ENCODE data around the gene CELA1. TPM values are rescaled to one million over a fixed set of nuclear protein-coding genes. Genes with fewer than 3 reads are reported as not detected.

The CELA1 gene
- total and polyA plus RNA-seq, 8 donors, result not detected

DNA sequence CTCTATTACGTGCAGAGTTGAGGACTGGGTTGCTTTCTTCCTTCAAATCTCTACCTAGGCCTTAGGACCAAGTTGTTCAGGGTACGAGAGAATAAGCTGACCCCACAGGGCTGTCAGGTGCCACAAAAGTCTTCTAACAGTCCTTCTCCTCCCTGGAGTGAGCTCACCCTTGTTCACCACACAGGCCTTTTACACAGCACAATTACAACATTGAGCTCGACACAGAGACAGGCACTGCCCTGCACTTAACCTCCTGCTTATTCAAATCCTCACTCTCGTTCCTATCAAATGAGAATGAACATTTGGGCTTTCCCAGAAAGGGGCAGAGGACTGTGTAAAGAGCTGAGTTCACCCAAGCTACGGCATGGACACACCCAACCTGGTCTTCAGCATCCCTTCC, 42.4 kb upstream of the CELA1 start:
- Histone ChIP-seq H3K27me3 (no peaks in the 10 kb centered on the region), H3K4me3 (no peak overlapping the region), H3K36me3 (no peaks in the 10 kb centered on the region), H3K9me3 (no peaks in the 10 kb centered on the region), H3K27ac (no peak overlapping the region), H3K4me1 (no peaks in the 10 kb centered on the region)
- TF ChIP-seq, protein P1, sequence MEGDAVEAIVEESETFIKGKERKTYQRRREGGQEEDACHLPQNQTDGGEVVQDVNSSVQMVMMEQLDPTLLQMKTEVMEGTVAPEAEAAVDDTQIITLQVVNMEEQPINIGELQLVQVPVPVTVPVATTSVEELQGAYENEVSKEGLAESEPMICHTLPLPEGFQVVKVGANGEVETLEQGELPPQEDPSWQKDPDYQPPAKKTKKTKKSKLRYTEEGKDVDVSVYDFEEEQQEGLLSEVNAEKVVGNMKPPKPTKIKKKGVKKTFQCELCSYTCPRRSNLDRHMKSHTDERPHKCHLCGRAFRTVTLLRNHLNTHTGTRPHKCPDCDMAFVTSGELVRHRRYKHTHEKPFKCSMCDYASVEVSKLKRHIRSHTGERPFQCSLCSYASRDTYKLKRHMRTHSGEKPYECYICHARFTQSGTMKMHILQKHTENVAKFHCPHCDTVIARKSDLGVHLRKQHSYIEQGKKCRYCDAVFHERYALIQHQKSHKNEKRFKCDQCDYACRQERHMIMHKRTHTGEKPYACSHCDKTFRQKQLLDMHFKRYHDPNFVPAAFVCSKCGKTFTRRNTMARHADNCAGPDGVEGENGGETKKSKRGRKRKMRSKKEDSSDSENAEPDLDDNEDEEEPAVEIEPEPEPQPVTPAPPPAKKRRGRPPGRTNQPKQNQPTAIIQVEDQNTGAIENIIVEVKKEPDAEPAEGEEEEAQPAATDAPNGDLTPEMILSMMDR (IDR thresholded peaks at IDR 0.05), result no peak
- DNase-seq (no peak), FAIRE-seq (no peak), ATAC-seq (no peak)
- intact Hi-C loops (cut with DNase I), result no loop called here
- WGBS, 2 donors, result 90 to 91% methylated on average over 5 of the region's 5 CpGs

DNA sequence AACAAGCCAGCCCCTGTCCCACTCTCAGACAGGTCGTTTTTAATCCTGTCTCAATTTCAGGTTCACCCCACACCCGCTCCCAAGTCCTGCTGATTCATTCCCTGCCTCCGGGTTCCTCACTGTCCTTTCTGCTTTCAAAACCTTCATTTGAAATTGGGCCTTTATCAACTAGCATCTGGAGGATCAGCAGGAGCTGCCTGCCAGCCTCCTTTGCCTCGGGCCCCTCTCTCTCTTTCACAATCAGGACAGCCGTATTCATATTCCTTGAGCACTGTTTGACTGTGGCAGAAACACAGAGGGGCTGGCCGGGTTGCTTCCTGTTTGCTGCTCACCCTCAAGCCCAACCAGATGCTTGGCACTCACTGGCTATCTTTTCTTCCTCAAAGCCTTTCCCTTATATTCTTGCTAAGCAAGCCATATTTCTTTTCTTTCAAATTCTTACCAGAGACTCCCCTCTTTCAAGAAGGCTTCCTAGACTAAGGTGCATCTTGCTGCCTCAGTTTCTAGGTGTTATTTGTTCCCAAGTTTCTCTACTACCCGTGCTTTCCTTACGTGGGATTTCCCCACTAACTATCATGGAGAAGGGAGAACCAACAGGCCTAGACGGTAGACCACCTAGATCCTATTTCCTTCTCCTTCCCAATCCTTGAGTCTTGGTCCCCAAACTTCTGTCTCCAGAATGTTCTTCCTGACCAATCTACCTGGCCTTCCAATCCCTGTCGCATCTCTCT, 41.8 kb upstream of the CELA1 start:
- Histone ChIP-seq H3K4me1 (no peaks in the 10 kb centered on the region), H3K27ac (no peak overlapping the region), H3K36me3 (no peaks in the 10 kb centered on the region), H3K27me3 (no peaks in the 10 kb centered on the region), H3K9me3 (no peaks in the 10 kb centered on the region), H3K4me3 (no peak overlapping the region)
- intact Hi-C loops (cut with DNase I), result no loop called here
- no peak for FAIRE-seq
- 73 to 74% methylated on average over 10 of the region's 10 CpGs for WGBS, 2 donors
- no peak for DNase-seq
- no peak for ATAC-seq
- TF ChIP-seq, protein P1 (IDR thresholded peaks at IDR 0.05), result no peak

DNA sequence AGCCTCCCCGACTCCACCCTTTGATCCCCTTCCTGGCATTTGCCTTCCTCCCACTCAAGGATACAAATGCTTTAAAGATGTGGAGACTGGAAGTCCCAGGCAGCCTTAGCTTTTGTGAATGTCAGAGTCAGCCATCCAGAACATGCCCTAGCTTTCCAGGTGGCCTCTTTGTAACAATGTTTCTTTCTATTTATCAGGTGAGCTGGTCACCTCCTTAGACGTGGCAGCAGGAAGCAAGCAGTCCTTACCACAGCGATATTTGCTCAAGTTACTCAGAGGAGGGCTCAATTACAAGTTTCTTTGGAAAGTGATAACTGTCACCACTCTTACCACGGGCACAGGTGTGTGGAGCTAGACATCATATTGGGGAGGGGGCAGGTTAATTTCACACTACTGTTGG, 39.9 kb upstream of the CELA1 start:
- Histone ChIP-seq H3K4me3 (no peak overlapping the region), H3K9me3 (no peaks in the 10 kb centered on the region), H3K27me3 (no peaks in the 10 kb centered on the region), H3K27ac (no peak overlapping the region), H3K36me3 (no peaks in the 10 kb centered on the region), H3K4me1 (no peaks in the 10 kb centered on the region)
- no peak for ATAC-seq
- intact Hi-C loops (cut with DNase I), result no loop called here
- 73 to 75% methylated on average over 4 of the region's 4 CpGs for WGBS, 2 donors
- no peak for FAIRE-seq
- DNase-seq, result no peak
- TF ChIP-seq, protein P1 (IDR thresholded peaks at IDR 0.05), result no peak

DNA sequence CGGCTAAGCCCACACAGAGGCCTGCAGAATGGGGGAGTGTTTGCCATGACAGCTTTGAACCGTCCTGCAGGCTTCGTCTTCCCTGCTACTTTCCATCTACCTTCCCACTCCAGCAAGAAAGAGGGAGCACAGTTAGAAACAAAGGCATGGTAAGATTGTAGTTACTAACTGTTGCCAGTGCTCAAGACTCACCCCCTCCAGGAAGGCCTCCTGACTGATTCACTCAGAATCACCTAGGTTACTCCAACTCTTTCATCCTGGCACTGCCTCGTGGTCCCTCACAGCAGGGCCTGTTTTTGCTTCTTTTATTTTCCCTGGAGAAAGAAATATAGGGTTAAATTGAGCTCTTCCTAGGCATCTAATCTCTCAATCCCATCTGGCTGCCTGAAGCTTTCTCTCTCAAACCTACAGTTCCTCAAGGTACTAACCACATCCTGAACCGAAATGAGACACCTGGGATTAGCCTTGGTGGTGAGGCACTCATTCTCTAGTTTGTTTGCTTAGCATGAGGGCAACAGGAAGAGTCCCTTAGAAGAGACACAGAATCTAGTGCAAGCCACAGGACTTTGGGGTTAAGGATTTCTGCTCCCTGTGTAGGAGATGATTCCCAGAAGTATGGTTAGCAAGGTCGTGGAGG, 36.9 kb upstream of the CELA1 start:
- H3K36me3 ChIP-seq, result peaks cover 0 to 7% (median 6%) of the 10 kb centered on the region in 3 donors
- ATAC-seq, result no peak
- 70 to 78% methylated on average over 6 of the region's 6 CpGs for WGBS, 2 donors
- H3K27me3 ChIP-seq, result no peaks in the 10 kb centered on the region
- FAIRE-seq, result no peak
- intact Hi-C loops (cut with DNase I), result no loop called here
- no peak for DNase-seq
- H3K27ac ChIP-seq, result no peak overlapping the region
- H3K4me3 ChIP-seq, result no peak overlapping the region
- H3K9me3 ChIP-seq, result no peaks in the 10 kb centered on the region
- TF ChIP-seq, protein P1 (IDR thresholded peaks at IDR 0.05), result no peak
- no peaks in the 10 kb centered on the region for H3K4me1 ChIP-seq

DNA sequence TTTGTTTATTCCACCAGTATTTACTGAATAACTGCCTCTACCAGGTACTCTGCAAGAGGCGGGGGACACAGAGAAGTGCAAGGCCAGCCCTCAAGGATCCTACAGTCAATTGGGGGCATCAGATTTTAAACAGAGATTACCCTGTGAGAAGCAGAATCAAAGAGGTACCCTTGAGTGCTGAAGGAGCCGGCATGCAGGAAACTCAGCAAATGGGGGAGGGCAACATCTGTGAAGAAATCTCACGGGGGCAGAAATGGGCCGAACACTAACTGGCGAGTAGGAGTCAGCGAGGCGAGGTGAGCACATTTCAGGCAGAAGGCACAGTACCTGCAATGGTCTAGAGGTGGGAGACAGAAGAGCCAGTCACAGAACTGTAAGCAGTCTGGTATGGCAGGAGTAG, 35.7 kb upstream of the CELA1 start:
- 93 to 94% methylated on average over 7 of the region's 7 CpGs for WGBS, 2 donors
- Histone ChIP-seq H3K27me3 (no peaks in the 10 kb centered on the region), H3K27ac (no peak overlapping the region), H3K4me3 (no peak overlapping the region), H3K9me3 (no peaks in the 10 kb centered on the region), H3K36me3 (peaks cover 0 to 7% (median 6%) of the 10 kb centered on the region in 3 donors), H3K4me1 (no peaks in the 10 kb centered on the region)
- no peak for DNase-seq
- TF ChIP-seq, protein P1 (IDR thresholded peaks at IDR 0.05), result no peak
- no peak for FAIRE-seq
- ATAC-seq, result no peak
- intact Hi-C loops (cut with DNase I), result no loop called here

Data from pancreas (tissue), 10 donors.